Mucosa of descending colon (tissue), 3 donors: Measurements from ENCODE around the gene C12orf50. TPM values are rescaled to one million over a fixed set of nuclear protein-coding genes. Genes with fewer than 3 reads are reported as not detected.

Experiments used
- total RNA-seq, 3 donors: library from RNA; stranded (reverse); fragmentation: NEBNext Ultra II Directional in 2 of 3; extraction: Animal tissue kit (Norgen Biotek cat#: 25700) in 2 of 3; gene quantifications; one replicate each; pipeline versions ENCODE4 v1.2.1 to v1.2.4, GENCODE V29; 2021 to 2023
- donor health status: DM: no; HTN: no; CAD: no; lungs with moderate emphysema.
- donor health status: DM: no; HTN: no; CAD: no.
- donor health status: DM: no; HTN: yes; CAD: no.

Gene C12orf50
- total RNA-seq, 3 donors from 2014 or later = 0.06 TPM; not detected in 2

Other genes with a start within 250 kb of the C12orf50 start
- gene CEP290, start 112.7 kb upstream of the C12orf50 start, total RNA-seq = 10 to 100 TPM in 2 of 3 donors, 1 to 10 TPM in 1; 6.8 to 13.0 (median 12.1) TPM
- 10 to 100 TPM; 11.3 to 21.4 (median 15.8) TPM for gene TMTC3, start 112.9 kb upstream of the C12orf50 start, total RNA-seq